Fibroblast of skin of right quadriceps (primary cell): ENCODE measurements around the gene GRID1.

Experiments used
- DNase-seq: peaks from one replicate; pipeline ENCODE4 v3.0.0-alpha.2; 2013

Gene GRID1

DNA sequence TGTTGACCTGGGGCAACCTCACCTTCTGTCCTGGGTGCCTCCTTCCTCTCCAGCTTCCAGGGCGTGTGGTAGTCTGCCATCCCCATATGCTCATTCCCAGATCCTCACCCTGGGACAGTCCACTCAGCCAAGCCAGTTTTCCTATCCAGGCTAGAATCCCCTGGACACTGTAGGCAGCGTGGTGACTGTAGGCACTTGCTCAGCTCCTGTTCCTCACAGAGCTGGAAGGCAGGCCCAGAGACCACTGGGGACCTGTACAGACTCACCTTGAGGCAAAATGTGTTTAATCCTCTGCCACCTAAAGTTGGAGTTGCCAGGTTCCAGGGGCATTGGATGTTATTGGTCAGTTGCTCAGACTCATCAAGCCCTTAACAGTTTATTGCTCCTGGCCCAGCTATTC, 2.4 kb upstream of the GRID1 start:
- no peak for DNase-seq

DNA sequence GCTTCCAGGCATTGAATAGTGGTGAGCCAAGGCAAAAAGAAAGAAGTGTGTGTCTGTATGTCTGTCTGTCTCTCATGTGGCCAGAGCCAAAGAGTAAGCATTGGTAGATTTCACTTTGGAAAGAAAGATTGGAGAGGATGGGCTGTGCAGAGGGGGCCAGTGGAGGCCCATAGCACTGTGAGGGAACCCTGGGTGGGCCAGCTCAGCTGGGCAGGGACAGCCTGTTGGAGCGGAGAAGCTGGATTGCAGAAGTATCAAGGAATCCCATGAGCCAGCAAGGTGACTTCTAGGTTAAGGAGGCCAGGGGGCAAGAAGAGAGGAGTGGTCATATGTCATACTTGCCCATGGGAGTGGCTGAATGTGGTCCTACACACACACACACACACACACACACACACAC, 1.5 kb upstream of the GRID1 start:
- DNase-seq, result no peak

DNA sequence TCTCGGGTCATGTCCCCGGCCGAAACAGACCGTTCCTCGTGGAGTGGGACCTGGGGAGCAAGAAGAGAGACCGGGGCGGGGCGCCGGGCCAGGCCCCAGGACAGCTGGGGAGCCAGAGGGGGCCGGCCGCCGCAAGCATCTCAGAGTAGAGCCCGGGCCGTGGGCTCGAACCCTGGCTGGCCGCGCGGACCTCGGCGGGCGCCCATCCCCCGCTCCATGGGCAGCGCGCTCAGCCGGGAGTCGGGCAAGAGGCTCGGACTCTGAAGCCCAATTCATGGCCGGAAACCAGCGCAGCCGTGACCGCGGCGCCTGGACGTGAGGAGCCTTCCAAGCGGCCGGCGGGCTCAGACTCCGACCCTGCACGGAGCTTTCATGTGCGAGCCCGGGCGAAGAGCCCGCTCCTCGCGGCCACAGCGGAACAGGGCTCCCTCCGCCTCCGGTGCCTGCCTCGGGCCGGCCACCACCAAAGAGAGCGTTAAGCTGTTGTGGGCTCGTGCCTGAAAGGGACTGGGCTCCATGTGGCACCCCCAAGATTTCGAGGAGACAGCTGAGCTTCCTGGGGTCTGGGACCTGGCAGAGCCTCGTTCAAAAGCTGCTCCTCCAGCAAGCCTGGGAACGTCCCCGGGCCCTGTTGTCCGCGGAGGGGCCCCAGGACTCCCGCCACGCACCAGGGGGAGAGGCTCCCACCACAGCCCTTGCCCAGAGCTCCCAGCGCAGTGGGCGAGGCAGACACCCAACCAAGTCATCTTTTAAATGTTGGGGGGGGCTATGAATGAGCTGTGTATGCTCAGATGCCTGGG, 757 bp upstream of the GRID1 start:
- no peak for DNase-seq

DNA sequence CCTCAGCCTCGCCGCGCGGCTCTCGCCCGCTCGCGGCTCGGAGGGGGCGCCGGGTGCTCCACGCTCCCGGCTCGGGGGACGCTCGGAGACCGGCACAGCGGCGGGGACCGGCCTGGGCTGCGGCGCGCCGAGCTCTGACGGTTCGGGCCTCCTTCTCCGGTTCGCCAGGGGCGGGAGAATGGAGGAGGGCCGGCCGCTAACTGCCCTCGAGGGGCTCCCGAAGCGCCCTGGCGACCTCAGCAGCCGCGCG, 232 bp upstream of the GRID1 start:
- no peak for DNase-seq

DNA sequence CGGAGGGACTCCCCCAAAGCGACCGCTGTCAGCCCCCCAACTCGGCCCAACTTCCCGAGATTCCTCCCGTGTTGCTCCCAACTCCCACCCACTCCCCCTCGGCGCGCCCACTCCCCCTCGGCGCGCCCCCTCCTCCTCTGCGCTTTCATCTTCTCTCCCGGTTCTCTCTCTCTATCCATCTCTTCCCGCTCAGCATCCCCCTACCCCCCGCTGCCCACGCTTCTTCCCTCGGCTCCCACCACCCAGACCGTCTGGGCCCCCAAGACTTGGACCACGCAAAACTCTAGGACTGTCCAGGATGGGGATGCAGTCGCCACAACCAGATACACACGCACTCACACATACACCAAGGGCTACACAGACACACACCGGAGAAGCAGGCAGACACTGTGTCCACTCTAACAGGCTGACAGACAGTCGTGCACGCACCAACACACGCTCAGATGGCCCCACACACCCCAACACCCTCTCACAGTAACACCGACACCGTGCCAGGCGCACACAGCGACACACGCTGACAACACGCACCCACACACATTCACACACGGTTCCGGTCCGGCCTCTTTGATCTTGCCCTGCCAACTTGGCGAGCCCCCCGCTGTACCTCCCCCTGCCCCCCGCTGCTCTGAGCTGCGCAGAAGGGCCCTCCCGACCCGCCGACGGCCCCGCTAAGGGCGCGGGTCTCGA, 1.1 kb downstream of the GRID1 start:
- no peak for DNase-seq

DNA sequence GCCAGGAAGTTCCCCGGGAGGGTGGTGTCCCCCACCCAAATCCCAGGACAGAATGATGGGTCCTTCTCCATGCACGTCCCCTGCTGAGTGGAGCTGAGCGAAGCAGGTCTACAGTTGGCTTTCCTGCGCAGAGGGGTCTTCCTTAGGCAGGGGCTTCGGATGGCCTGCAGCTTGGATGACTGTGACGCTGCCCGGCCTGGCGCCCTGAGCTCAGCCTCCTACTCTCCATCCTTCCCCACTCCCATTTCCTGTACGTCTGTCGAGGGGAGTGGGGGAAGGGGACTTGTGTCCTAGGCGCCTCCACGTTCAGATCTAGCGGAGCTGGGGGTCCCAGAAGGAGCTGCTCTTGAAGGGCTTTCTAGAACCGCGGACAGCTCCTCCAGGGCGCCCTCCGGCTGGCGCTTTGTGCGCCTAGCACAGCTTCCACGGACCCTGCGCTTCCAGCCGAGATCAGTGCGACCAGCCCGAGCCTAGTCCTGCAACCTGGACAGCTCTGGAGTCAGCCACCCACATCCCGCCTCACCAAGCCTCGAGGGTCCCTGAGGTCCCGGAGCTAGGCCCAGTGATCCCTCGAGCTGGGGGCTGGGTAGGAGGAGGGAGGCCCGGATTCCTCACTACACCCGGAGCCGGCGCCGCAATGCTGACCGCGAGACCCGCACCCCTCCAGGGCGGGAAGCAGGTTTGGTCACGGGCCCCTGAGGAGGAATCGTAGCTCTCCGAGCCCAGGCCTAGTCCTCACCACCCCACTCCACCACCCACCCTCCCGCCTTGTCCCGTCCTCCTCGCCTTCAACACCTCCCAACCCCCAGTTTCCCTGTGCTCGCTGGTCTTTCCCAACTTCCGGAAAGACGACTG, 1.9 kb downstream of the GRID1 start:
- DNase-seq, result no peak

DNA sequence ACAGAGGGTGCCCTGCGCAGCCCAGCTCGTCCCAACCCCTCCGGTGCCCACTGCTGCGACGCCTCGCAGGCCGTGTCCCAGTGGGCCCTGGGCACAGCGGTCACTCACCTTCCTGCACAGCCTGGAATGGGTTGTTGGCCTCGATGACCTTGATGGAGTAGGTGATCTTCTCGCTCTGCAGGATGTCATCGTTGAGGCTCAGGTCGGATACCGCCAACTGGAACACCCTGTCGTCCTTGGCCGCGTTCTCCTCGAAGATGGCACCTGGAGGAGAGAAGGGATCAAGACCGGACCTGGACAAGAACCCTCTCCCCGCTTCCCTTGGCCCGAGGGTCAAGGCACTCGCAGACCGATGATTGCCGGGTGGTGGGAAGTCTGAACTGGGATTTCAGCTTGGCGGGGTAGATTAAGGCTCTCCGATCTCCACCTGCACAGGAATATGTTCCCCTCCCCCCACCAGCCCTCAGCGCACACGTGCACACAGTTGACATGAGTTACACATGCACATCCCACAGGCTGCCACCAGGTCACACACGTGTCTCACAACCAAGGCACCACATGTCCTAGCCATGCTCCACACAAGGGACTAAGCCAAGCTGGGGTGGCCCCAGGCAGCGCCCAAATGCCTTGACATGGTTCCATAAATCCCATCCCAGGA, 2.6 kb downstream of the GRID1 start:
- no peak for DNase-seq

DNA sequence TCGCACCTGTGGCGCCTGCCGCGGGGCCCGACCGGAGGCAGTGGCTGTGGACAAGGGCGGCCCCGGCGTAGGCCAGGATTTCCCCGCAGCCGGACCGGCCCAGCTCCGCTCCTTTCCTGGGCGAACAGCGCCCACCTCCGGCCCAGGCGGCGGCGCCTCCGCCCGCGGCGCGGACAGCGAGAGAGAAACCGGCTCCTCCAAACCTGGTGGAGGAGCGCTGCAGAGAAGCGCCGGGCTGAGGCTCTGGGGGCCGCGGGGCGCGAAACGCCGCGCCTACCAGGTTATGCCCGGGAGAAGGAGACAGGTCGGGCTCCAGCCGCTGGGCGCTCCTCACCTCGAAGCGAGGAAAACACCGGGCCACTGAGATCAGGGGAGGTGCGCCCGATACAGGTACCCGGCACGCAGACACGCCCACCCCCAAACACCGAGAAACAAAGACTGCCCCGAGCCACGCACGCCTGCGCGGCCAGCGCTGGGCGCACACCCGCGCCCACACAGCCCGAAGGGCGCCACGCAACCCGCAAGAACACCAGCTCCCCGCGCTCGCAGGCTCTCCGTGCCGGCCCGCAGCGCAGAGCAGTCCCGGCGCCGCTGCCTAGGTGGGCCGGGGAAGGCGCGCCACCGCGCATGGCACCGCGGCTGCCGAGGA, 3.3 kb downstream of the GRID1 start:
- no peak for DNase-seq

DNA sequence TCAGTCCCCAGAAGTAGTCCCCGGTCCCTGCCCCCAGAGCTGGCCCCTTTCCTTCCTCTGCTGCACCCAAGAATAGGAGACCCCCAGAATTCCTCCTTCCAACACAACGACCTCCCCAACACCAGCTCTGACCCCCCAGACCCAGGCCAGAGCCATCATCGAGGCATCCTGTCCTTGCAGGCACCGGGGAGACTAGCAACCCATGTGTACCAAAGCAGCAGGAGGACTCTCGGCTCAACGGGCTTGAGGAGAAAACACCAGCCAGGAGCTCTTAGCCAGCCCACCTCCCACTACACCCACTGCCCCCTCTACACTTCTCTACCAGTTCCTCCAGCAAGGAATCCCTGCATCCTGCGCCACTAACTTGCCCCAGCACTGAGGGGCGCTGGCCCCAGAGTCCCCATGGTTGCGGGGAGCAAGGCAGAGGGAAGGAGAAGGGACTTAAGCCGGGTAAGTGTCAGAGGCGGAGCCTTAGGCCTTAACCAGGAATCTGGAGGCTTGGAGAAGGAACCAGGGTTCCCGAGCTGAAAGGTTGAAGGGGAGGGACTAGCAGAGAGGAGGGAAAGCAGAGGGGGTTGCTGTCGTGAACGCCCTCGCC, 3.9 kb downstream of the GRID1 start:
- DNase-seq, result no peak

DNA sequence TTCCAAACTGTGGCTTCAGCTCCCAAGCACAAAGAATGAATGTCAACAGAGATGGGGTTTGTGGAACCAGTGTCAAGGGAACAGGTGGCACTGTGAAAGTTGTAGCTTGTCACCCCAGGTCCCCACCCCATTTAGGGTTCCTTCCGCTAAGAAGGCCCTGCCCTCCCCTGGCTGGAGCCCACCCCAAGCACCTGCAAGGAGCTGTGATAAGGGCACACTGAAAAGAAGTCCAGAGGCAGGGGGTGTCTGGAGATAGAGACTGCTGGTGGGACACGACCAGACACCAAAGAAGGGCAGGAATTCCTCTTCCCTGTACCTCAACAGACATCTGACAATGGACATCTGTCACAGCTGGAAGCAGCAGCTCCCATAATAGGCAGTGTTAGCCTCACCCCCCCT, 4.5 kb downstream of the GRID1 start:
- no peak for DNase-seq

DNA sequence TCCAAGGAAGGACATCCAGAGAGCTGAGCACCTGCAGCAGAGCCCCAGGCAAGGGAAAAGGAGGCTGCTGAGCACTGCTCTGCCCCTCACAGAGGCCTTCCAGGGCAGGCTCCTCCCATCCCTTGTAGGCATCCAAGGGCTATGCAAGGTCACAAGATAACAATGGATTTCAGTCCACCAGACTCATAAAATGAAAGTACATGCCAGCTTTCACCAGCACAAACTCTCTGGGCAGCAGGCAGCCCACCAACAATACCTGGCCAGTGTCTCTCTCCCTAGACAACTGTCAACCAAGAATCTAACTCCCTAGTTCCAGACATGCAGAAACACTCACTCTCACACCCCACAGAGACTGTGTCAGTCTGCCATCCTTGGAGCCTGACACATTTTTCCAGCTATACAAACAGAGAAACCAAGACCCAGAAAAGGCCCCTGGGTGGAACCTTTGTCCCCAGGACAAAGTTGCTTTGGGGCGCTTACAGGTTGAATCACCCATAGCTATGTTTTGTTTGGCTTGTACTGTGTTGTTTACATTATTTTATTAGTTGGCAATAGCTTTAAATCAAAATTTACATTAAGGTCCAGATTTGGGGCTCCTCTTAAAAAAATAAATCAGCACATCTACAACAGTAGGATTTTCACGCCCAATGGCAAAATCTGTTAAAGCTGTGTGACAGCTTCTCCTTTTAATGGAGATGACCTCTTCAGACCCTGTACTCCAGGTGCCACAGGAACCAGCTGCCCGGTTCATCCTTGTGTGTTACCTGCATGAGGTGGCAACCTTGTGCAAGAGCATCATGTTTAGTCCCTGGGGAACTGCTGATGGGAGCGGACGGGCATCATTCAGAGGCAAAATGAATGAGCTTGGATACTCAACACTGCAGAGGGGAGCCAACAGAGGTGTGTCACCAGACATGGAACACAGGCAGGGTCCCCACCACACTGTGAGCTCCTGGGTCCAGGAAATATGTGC, 5.2 kb downstream of the GRID1 start:
- DNase-seq, result no peak

DNA sequence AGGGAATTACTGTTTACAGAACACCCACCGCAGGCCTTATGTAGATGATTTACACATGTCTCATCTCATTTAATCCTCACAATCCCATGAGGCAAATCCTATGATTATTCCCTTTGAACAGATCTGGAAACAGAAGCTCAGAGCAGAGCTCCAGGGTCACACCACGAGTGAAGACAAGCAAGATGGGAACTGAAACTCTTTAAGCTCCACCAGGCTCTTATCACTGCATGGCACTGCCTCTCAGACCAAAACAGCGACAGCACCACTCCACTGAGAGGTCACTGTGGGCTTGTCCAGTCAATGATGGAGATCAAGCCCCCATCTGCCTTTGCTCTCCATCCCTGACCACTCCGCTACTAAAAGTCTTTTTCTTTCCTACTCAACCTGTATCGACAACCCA, 5.9 kb downstream of the GRID1 start:
- DNase-seq, result no peak

DNA sequence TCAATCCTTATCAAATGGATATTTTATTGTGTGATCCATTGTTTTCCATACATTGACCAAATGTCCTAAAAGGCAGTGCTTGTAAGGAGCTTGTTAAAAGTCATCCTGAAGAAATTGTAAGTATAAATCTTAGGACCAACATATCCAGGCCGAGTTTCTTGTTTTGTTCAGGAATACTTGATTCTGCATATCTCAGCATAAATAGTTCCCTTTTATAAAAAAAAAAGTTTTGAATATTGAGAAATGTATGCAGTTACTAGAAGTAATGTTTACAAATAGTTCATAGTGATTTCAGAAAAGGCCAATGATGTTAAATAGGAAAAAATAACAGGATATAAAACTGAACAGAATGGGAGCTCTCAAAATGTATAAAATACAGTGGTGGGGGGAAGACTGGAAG, 6.6 kb downstream of the GRID1 start:
- no peak for DNase-seq

DNA sequence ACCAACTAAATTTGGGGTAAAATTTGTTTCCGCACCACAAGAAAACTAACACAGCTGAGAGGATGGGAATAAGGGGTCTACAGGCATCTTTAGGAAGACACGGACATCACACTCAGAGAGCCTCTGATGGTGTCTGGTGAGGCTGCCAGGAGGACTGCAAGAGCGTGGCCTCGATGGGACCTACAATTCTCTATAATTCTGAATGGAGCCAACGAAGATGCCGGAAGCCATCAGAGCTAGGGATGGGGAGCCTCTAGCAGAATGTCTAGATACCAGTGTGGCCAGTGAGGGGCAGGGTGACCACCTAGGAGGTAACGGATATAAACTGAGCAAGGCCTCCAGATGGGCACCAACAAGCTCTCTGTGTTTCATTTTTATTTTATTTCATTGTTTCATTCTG, 7.5 kb downstream of the GRID1 start:
- no peak for DNase-seq

DNA sequence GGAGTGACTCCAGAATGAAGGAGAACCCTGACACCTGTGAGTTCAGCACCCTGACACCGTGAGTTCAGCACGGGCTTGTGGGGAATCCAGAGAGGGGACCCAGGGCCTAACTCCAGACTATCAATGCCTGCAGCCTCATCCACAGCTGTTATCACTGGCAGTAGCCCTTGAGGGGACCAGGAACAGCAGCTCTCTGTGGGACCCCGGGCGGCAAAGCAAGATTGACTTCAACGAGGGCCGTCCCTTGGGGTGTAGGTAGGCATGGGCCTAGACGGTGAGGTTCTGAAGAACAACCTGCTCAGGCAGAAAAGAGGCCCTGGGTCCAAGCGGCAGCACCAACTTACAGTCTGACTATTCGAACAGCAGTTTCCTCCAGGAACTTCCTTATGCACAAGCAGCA, 8.9 kb downstream of the GRID1 start:
- DNase-seq, result no peak

DNA sequence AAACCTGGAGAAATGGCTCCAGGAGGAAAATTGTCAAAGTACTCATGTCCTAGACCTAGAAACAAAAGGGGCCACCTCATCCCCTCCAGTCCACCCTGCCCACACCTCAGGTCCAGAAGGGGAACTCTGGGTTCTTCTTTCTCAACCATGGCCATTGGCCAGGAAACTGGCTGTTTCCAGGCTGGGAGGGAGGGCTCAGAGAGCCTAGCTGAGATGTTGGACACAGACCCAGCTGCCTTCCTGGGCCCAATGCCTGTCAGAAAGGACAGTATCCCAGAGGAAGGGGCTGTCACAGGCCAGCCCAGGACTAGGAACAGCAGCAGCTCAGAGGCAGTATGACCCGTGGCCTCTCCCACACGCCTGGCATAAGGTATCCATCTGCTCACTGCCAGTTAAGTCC, 9.6 kb downstream of the GRID1 start:
- no peak for DNase-seq

DNA sequence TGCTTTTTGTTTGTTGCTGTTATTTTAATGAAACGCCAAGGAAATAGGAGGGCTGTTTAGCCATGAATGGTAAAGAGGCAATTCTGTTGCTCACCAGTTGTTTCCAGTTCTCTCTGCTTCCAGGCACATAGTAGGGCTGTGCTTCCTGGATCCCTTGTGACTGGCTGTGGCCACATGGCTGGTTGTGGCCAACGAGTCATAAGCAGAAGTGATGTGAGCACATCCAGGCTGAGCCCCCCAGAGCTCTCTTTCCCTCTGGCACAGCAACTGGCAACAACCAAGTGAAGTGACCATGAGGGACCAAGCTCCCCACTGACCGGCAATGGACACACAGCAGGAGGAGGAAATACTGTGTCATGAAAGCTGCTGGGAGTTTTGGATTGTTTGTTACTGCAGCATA, 10.3 kb downstream of the GRID1 start:
- no peak for DNase-seq

DNA sequence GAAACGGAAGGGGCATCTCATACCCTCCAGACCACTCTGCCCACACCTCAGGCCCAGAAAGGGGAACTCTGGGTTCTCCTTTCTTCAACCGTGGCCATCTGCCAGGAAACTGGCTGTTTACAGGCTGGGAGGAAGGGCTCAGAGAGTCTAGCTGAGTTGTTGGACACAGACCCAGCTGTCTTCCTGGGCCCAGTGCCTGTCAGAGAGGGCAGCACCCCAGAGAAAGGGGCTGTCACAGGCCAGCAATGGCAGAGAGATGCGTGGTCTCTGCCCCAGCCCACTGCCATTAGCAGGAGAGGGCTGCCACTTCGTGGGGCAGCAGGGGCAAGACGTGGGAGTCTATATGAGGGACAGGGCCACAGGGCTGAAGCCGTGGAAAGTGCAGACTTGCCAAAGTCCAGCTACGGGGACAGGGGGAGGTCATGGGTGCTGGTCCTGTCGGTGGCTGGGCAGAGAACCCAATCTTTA, 11.0 kb downstream of the GRID1 start:
- DNase-seq, result no peak

DNA sequence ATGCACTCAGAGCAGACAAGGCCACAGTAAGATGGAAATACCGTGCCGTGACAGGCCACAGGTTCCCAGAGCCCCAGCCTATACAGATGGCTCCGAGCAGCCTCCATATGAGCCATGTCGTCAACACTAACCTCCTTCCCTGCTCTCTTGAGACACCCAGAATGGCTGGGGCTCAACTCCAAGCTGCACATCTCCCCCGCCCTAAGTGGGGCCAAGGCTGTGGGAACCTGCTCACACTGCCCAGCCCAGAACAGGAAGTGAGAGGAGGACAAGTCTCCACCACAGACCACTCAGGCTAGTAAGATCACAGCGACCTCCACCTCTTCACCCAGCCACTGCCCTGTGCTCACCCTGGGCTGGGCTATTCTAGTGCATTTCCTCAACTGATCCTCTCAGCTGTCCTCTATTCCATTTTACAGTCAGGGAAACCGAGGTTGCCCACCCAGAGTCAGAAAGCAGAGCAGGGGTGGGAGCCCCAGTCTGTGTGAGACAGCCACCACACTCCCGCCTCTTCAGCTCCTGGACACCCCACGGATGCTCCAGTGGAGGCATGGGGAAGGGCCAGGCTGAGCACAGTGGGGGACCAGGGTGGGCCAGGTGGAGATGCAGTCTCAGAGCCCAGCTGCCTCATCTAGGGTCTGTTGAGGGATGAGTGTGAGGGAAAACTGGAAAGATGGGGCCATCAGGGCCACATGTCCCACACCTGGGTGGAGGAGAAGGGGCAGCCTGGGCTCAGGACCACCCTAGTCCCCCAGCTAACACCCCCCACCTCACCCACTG, 11.6 kb downstream of the GRID1 start:
- no peak for DNase-seq
